ENCODE measurements around the gene GCLC. TPM values are rescaled to one million over a fixed set of nuclear protein-coding genes. Genes with fewer than 3 reads are reported as not detected.

Gene GCLC
- total and polyA plus RNA-seq, 2 donors (not counting 1 experiment from before 2014, with no cell fraction given), result 10.7 to 25.8 TPM

DNA sequence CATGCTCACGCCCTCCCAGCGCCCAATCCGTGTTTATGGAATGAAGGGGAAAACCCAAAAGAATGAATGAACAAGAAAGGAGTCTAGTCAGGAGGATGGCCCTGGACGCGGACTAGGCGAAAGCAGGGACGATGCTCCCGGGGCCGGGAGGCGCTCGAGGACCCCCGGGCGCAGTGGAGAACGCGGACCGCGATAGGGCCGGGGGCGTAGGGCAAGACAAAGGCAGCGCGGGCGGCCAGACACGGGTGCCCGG is 758 bp downstream of the GCLC start:
- peaks cover 26% of the 10 kb centered on the region for H3K79me2 ChIP-seq (ENCODE audit: control insufficient read depth, insufficient read depth, low read length)
- DNase-seq (no peak), ATAC-seq (ENCODE audit: low read depth) (no peak)
- no peaks in the 10 kb centered on the region for H3K36me3 ChIP-seq (replicated peaks in 1 of 2; ENCODE audit: control extremely low read depth in 1 of 2, control insufficient read depth in 1 of 2, extremely low read depth in 1 of 2, insufficient read depth in 2 of 2, low read length in 1 of 2)
- H3K9me3 ChIP-seq (ENCODE audit: control extremely low read depth in 1 of 3, control insufficient read depth in 2 of 3, insufficient read depth in 1 of 3, low read length in 2 of 3), result peaks cover 0 to 4% (median 0%) of the 10 kb centered on the region in 3 donors
- POLR2A ChIA-PET, result no interaction called here
- CTCF ChIA-PET, result interaction anchor here (0.7 to 2.8 kb wide), 6 partner anchors 51 to 371 kb away, joined by 3 to 26 read pairs (median 4); partner anchors contain the start of gene LRRC1
- no peaks in the 10 kb centered on the region for H3K9me3 Mint-ChIP-seq (ENCODE audit: insufficient read depth)
- peak overlapping the region; percentile 89 for H3K27ac Mint-ChIP-seq
- peak overlapping the region; percentile 79 for H3K9ac ChIP-seq (ENCODE audit: low read length)
- peak overlapping the region in 1 of 2 donors; percentile 68 for H3K27ac ChIP-seq (ENCODE audit: low read length in 2 of 2)
- H3K4me1 Mint-ChIP-seq, result peaks cover 57% of the 10 kb centered on the region
- TF ChIP-seq, protein P1, sequence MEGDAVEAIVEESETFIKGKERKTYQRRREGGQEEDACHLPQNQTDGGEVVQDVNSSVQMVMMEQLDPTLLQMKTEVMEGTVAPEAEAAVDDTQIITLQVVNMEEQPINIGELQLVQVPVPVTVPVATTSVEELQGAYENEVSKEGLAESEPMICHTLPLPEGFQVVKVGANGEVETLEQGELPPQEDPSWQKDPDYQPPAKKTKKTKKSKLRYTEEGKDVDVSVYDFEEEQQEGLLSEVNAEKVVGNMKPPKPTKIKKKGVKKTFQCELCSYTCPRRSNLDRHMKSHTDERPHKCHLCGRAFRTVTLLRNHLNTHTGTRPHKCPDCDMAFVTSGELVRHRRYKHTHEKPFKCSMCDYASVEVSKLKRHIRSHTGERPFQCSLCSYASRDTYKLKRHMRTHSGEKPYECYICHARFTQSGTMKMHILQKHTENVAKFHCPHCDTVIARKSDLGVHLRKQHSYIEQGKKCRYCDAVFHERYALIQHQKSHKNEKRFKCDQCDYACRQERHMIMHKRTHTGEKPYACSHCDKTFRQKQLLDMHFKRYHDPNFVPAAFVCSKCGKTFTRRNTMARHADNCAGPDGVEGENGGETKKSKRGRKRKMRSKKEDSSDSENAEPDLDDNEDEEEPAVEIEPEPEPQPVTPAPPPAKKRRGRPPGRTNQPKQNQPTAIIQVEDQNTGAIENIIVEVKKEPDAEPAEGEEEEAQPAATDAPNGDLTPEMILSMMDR (IDR thresholded peaks at IDR 0.05), result no peak
- no peak for TF ChIP-seq EZH2 (IDR thresholded peaks at IDR 0.05; ENCODE audit: borderline replicate concordance, insufficient read depth, low read depth, low read length, poor library complexity, severe bottlenecking)
- H3K4me3 ChIP-seq (ENCODE audit: control extremely low read depth in 1 of 5, extremely low read depth in 1 of 5, insufficient read depth in 1 of 5, low read depth in 2 of 5, low read length in 4 of 5), result peak overlapping the region; percentile 45 to 81 (median 69)
- H3K4me3 Mint-ChIP-seq, result peak overlapping the region; percentile 97
- peak overlapping the region; percentile 93 for H3K4me2 ChIP-seq (replicated peaks; ENCODE audit: low read depth, low read length, poor library complexity, severe bottlenecking)
- intact Hi-C loops (cut with micrococcal nuclease), result loop anchor here (1.0 to 10.0 kb wide), 3 partner anchors 107 to 1259 kb away; partner anchors contain the start of gene MCM3
- WGBS (ENCODE audit: insufficient coverage), result under 1% methylated on average over 21 of the region's 24 CpGs
- peak overlapping the region; percentile 83 for H2AFZ ChIP-seq (ENCODE audit: insufficient read depth, low read depth, low read length, poor library complexity, severe bottlenecking)
- peaks cover 19% of the 10 kb centered on the region for H4K20me1 ChIP-seq (ENCODE audit: control insufficient read depth, insufficient read depth, low read length, poor library complexity, severe bottlenecking)
- peaks cover 22 to 32% of the 10 kb centered on the region in 2 donors for H3K4me1 ChIP-seq (ENCODE audit: control insufficient read depth in 2 of 2, insufficient read depth in 2 of 2, low read length in 2 of 2)
- no peaks in the 10 kb centered on the region for H3K27me3 Mint-ChIP-seq
- no peaks in the 10 kb centered on the region for H3K27me3 ChIP-seq (replicated peaks in 1 of 4; ENCODE audit: control extremely low read depth in 1 of 4, control insufficient read depth in 3 of 4, insufficient read depth in 4 of 4, low read length in 3 of 4)

DNA sequence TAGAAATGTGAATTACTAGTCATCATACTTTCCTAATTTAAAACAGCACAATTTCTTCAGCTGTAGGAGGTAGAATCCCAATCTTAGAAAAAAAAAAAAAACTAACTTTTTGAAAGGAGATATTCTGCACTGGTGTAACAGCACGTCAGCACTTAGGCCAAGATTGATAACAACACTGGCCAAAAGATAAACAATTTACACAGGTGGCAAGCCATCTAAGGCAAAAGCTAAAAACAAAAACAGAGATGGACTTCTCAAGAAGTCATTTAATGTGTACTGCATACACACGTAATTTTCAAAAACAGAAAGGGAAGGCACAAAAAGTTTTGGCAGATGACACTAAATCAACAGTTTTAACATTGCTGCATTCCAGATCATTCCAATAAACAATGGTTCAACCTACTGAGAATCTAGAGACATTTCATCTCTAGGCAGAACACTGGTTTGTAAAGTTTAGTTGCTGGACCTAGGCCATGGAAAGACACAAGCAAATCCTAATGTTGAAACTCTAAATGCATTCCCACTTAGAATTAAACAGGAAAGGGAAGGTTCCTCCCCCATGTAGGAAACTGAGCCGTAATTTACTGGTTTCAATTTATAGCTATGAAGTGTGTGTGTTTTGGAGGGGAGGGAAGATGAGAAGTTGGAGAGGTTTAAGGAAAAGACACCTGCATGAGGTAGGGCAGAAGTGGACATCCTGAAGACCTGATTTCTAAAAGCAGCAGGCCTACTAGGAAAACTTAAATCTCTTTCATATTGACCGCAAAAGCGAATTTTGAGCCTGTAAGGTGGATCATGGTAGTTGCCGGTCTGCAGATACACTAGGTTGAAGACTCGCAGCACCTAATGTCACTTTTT is 1.3 kb downstream of the GCLC start:
- Histone ChIP-seq H3K36me3 (replicated peaks in 1 of 2; ENCODE audit: control extremely low read depth in 1 of 2, control insufficient read depth in 1 of 2, extremely low read depth in 1 of 2, insufficient read depth in 2 of 2, low read length in 1 of 2) (no peaks in the 10 kb centered on the region), H2AFZ (ENCODE audit: insufficient read depth, low read depth, low read length, poor library complexity, severe bottlenecking) (peak overlapping the region; percentile 83), H3K4me1 (ENCODE audit: control insufficient read depth in 2 of 2, insufficient read depth in 2 of 2, low read length in 2 of 2) (peaks cover 22 to 32% of the 10 kb centered on the region in 2 donors), H3K27me3 (replicated peaks in 1 of 4; ENCODE audit: control extremely low read depth in 1 of 4, control insufficient read depth in 3 of 4, insufficient read depth in 4 of 4, low read length in 3 of 4) (no peaks in the 10 kb centered on the region), H3K9ac (ENCODE audit: low read length) (peak overlapping the region; percentile 79), H3K4me3 (ENCODE audit: control extremely low read depth in 1 of 5, extremely low read depth in 1 of 5, insufficient read depth in 1 of 5, low read depth in 2 of 5, low read length in 4 of 5) (peak overlapping the region; percentile 45 to 81 (median 69)), H3K4me2 (replicated peaks; ENCODE audit: low read depth, low read length, poor library complexity, severe bottlenecking) (peak overlapping the region; percentile 93), H3K9me3 (ENCODE audit: control extremely low read depth in 1 of 3, control insufficient read depth in 2 of 3, insufficient read depth in 1 of 3, low read length in 2 of 3) (peaks cover 0 to 4% (median 0%) of the 10 kb centered on the region in 3 donors), H3K79me2 (ENCODE audit: control insufficient read depth, insufficient read depth, low read length) (peaks cover 32% of the 10 kb centered on the region), H4K20me1 (ENCODE audit: control insufficient read depth, insufficient read depth, low read length, poor library complexity, severe bottlenecking) (peaks cover 19% of the 10 kb centered on the region), H3K27ac (ENCODE audit: low read length in 2 of 2) (peak overlapping the region in 1 of 2 donors; percentile 68)
- DNase-seq (no peak), ATAC-seq (ENCODE audit: low read depth) (no peak)
- intact Hi-C loops (cut with micrococcal nuclease), result loop anchor here (1.0 to 10.0 kb wide), 3 partner anchors 108 to 1259 kb away; partner anchors contain the start of gene MCM3
- ChIA-PET POLR2A (no interaction called here), CTCF (interaction anchor here (0.7 to 2.8 kb wide), 5 partner anchors 50 to 251 kb away, joined by 3 to 26 read pairs (median 5); partner anchors contain the start of gene LRRC1)
- Mint-ChIP-seq H3K4me3 (peak overlapping the region; percentile 97), H3K27ac (peak overlapping the region; percentile 89), H3K9me3 (ENCODE audit: insufficient read depth) (no peaks in the 10 kb centered on the region), H3K27me3 (no peaks in the 10 kb centered on the region), H3K4me1 (peaks cover 55% of the 10 kb centered on the region)
- no peak for TF ChIP-seq EZH2 (IDR thresholded peaks at IDR 0.05; ENCODE audit: borderline replicate concordance, insufficient read depth, low read depth, low read length, poor library complexity, severe bottlenecking)
- TF ChIP-seq, protein P1 (IDR thresholded peaks at IDR 0.05), result no peak
- WGBS (ENCODE audit: insufficient coverage), result 40% methylated on average over 1 of the region's 7 CpGs

All from B cell (primary cell).